Head of caudate nucleus (tissue), 42 donors: Measurements from ENCODE around the gene TM9SF3.

ENCODE experiments used
- DNase-seq, 42 donors: peaks; one replicate each; pipeline versions ENCODE4 v3.0.0 to v3.0.0-alpha.2; 2020 to 2021; ENCODE audit warnings: mixed read lengths in 7 of 42
- intact Hi-C: fragments of 100-400 bp; cut with DNase I; formaldehyde crosslinking; loops from one replicate; pipeline ENCODE4 v1.15.0; 2022

TM9SF3 gene

DNA sequence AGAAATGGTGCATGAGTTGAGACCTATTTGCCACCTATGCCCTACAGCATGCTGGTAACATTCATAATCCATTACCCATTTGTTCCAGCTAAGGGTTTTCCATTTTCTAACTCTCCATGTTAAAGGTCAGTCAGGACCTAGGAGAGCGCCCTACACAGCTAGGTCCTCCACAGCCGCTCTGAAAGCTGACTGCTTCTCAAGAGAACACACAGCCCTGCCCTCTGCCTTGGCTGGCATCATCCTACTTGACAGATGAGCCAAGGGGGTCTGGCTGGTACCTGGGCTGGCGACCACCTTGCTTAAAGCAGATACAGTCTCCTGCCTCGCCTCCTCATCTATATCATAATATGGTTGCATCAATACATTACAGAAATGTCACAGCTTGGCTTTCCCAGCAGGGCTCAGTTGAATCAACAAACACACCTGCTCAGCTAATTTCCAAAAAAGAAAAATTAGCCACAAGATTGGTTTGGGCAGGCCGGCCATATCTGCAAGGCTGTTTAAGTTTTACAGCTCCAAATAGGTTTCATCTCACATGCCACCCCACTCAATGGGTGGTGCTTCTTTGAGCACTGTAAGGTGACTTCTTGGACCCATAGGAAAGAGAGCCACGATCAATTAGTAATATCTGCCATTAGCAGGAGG, 90.4 kb downstream of the TM9SF3 start:
- intact Hi-C loops: no loop called here
- DNase-seq: peak in 2 of 42 donors; percentile 3 to 10

DNA sequence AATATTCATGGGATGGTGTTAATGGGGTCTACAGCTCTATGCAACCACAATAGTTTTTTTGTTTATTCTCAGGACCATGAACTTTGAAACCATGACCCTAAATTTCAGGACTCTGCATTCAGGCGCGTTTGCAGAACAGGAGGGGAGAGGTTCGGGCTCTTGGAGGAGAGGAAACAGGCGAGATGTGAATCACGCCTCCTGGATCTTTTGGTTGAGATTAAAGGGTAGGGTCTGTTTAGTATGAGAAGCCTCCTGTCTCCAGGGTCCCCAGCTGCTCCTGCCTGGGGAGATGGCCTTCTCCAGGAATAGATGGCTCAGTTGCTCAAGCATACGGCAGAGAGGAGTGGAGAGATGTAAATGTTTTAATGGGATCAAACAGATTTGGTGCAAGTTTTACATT, 91.3 kb downstream of the TM9SF3 start:
- intact Hi-C loops: no loop called here
- peak in 1 of 42 donors; percentile 15 for DNase-seq

DNA sequence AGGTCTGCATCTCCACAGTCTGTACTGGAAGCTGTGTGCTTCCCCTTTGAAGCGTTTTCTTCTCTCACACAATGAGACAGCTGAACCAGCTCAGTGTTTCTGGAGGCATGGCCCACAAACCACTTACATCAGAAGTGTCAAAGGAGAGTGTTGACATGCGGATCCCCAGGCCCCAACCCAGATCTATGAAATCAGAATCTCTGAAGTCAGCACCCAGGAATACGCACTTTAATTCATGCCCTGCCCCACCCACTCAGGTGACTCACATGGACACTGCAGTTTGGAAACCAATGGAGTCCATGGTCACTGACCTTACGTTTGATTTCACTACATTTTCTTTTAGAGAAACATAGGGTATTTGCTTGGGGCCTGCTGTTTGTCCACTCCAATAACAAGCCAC, 92.1 kb downstream of the TM9SF3 start:
- intact Hi-C loops: no loop called here
- DNase-seq: peak in 1 of 42 donors; percentile 10

DNA sequence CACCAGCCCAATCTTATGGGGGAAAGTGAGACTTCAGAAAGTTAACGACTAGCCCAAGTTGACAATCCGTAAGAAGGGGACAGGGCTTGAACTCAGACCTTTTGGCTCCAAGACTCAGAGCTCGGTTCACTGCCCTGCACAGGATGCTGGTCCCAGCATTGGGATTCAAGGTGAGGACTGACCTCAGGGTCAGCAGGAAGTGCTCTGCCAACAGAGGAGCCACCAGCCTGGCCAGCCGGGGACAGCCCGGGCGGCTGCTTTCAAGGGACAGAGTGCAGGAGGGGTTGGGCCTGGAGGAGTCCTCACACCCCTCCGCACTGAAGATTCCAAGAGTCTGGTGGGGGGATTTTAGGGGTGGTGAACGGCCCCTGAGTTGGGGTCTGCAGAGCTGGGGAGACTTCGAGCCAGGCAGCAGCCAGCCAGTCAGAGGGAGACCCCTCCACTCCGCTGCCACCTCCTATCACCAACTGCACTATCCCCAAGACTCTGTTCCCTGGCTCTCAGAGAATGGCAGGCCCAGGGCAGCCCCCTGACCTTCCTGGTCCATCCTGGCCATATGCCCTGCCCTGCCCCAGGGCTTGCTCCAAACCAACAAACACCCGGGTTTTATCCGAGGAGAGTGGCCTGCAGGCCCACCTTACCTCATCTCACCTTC, 92.8 kb downstream of the TM9SF3 start:
- DNase-seq: peak in 1 of 42 donors; percentile 14
- intact Hi-C loops: no loop called here

DNA sequence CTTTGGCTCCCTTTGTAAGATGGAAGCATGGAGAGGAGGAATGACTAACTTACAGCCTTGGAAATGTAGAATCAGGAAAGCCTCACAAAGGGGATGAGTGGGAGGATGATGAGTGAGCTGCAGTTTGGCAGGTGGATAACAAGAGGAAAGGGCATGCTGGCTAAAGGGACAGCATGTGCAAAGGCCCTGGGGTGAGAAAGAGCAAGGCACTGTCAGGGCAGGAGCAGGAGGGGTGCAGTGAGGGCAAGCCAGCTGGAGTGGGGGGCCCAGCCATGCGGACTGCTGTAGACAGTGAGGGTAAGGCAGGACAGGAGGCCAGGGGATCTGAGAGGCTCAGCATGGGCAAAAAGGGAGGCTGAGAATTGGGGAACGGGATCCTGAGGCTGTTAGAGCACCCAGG, 93.6 kb downstream of the TM9SF3 start:
- DNase-seq: no peak
- intact Hi-C loops: no loop called here

DNA sequence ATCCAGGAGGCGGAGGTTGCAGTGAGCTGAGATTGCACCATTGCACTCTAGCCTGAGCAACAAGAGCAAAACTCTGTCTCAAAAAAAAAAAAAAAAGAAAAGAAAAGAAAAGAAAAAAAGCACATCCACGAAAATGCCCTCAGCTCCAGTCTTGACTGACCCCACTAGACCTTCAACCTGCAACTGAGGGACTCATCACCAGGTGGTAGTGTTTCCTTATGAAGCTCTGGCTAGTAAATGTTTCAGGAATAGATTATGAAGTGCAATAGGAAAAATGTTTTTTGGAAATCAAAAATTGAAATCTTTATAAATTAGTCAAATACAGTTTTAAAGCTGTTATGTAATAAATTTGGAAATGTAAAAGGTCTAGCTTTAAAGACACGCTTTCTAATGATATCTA, 95.5 kb downstream of the TM9SF3 start:
- DNase-seq: no peak
- intact Hi-C loops: no loop called here

DNA sequence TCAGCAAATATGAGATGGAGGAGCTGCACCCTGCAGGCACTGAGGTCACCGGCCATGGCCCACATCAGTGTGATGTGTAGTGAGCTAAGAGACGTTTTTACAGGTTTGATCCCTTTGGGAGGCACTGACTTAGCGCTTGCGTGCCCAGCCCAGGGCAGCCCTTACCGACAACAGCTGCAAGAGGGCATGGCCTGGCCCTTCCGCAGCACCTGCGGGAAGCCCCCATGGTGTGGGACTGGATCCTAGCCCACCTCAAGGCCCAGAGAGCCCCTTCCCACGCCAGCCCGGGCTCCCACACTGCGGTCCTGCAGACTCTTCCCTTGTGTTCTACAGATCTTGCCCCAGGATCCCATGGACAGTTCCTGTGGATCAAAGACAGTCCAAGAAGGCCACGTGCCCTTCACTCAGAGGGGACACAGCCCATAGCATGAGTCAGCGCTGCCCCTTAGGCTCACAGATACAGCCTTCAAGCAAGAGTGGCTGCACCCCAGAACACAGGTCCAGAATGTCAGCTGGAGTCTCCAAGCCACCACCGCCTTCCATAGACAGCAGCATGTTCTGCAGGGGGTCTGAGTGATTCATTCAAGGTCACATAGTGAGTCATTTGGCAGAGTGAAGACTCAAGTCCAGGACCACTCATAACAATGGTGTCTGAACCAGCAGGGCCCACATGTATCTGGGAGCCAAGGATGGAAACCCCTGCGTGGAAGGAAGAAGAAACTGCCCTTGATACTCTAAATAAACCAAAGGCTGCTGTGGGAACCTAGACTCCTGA, 98.5 kb downstream of the TM9SF3 start:
- DNase-seq: no peak

DNA sequence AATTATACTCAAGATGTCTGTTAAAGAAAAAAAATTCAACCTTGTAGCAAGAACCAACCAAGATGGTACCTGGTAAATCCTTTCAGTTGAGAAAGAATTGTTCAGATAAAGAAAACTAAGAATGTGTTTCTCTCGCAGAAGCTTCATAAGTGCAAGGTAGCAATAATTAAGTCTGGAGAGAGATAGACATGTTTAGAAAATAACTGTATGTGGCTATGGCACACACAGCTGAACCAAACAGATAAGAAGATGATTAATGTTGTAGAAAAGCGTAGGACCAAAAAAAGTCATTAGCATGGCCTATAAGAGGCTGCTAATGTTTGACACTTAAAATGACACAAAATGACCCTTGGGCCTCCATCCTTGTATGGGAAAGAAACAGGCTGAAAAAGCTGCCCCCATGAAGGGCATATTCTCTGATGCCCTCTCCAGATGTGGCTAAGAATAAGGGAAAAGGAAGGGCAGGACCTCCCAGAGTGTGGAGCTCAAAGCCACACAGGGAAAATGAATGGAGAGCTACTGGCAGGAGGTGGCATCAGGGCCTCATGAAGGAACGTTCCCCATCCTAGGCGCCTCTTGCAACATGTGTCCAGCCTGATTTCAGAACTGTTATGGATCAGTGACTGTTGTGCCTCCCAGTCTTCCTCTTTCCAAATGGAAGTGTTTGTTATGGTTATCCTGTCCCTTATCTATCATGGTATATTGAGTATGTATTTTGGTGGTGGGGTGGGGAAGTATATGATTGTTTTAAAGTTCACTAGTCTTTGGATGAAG, 103.8 kb downstream of the TM9SF3 start:
- intact Hi-C loops: no loop called here
- DNase-seq: no peak

More for the DNA sequence above, 98.5 kb downstream of the TM9SF3 start:
- intact Hi-C loops: no loop called here

DNA sequence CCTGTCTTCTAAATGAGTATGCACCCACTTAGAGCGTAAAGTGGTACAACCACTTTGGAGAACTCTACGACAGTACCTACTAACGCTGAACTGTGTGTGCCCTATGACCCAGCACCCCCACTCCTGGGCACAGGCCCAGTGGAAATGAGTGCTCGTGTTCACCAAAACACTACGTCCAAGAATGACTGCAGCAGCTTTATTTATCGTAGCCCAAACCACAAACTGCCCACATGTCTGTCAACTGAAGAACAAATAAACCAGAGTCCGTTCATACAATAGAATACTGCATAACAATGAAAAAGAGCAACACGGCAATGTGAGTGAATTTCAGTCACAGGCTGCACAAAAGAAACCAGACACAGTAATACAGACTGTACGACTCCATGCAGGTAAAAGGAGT, 108.5 kb downstream of the TM9SF3 start:
- intact Hi-C loops: no loop called here
- DNase-seq: no peak

DNA sequence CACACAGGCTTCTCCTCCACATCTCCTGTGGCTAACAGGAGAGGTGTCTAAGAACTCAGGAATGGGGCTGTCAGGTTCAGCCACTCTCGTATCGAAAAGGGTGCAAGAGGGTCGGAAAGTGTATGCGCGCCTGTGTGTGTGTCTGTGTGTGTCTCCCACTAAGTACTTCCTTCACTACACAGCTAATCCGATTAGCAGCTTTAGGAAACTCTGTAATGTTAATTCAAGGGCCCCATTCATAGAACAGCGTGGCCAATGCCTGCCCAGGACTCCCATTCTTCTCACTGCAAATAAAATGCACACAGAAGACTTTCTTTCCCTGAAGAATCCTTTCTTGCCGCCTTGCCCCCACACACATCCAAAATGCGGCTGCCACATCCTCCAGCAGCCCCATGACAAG, 112.9 kb downstream of the TM9SF3 start:
- intact Hi-C loops: no loop called here
- no peak for DNase-seq

DNA sequence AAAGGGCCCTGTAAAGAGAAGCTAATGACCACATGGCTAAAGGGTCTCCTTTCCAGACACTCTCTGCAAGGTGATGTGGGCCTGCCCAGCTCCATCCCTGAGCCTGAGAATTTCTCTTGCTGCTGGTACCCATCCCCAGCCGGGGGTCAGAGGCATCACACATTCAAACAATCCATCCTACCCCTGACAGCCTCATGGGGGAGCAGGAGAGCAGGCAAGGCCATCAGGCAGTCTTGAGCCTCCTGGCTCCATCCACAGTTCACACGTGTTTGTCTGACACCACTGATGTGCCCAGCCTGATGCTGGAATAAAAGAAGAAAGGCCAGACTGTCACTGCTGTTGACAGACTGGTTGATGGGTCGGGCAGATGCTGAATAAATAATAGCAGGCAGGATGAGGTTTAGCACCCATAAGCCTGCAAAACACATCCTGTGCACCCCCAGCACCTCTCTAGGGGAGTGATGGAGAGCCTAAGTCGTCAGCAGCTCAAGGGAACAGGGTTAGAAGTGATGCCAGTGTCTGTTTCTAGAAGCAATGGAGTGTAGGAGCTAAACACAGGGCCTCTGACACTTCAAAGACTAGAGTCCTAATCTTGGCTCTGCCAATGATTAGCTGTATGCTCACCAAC, 116.6 kb downstream of the TM9SF3 start:
- peak; percentile 22 to 86 (median 70) for DNase-seq
- intact Hi-C loops: no loop called here

DNA sequence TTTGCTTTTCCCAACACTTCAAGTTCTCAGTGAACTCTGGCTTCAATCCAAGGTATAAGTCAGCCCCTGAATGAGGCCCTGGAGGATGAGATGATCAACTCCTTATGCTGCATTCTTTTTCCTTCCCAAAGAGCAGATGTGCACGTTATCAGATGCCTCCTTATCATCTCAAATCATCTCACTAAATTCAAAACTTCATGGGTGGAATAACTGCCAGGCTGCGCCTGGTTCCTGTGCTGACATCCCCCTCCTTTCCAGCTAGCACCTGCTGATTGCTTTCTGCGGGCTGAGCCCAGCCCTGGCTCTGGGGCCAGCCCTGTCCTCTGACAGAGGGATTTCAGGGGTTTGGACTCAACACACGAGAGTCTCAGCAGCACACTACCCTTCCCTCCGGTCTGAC, 118.0 kb downstream of the TM9SF3 start:
- intact Hi-C loops: no loop called here
- no peak for DNase-seq
